Coronary artery (tissue), 2 donors: ENCODE data around the gene SNF8.
A peak's percentile ranks its signal among the peaks of the same experiment; 100 is the strongest.

ENCODE experiments used
- DNase-seq: peaks from one replicate; pipeline ENCODE4 v3.0.0-alpha.2; 2017; ENCODE audit warnings: low spot score
- H3K27ac ChIP-seq, 2 donors: fragments of 200-600 bp; sonication (generic); one replicate each; pipeline ENCODE4 v1.5.1; 2016 to 2019
- H3K4me3 ChIP-seq: fragments of 200-600 bp; sonication (generic); 2 replicates; pipeline ENCODE4 v1.5.1; 2016; ENCODE audit warnings: mild to moderate bottlenecking, moderate library complexity
- TF ChIP-seq, protein P1 (sequence below): fragments of 200-600 bp; sonication (generic); IDR thresholded peaks from one replicate; pipeline ENCODE4 v1.5.1; 2019; ENCODE audit warnings: antibody characterized with exemption

Gene SNF8

DNA sequence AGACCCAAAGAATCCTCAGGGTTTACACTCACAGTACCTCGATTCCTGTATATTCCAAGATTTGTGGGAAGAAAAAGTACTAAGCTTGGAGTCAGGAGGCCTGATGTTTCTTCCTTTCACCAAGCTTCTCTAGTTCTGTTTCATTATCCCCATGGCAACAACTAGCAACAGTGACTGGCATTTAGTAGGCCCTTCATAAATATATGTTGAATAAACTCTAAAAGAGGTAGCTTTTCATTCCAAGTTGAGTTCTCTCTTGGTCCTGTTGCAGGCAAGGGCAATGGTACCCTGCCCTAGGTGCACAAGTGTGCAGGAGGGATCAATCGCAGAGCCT is 37.0 kb downstream of the SNF8 start:
- Histone ChIP-seq H3K27ac (peak overlapping the region; percentile 83 to 94), H3K4me3 (peak overlapping the region; percentile 99)
- no peak for DNase-seq
- TF ChIP-seq, protein P1, sequence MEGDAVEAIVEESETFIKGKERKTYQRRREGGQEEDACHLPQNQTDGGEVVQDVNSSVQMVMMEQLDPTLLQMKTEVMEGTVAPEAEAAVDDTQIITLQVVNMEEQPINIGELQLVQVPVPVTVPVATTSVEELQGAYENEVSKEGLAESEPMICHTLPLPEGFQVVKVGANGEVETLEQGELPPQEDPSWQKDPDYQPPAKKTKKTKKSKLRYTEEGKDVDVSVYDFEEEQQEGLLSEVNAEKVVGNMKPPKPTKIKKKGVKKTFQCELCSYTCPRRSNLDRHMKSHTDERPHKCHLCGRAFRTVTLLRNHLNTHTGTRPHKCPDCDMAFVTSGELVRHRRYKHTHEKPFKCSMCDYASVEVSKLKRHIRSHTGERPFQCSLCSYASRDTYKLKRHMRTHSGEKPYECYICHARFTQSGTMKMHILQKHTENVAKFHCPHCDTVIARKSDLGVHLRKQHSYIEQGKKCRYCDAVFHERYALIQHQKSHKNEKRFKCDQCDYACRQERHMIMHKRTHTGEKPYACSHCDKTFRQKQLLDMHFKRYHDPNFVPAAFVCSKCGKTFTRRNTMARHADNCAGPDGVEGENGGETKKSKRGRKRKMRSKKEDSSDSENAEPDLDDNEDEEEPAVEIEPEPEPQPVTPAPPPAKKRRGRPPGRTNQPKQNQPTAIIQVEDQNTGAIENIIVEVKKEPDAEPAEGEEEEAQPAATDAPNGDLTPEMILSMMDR: no peak

- no peak for DNase-seq
- H3K4me3 ChIP-seq: no peak overlapping the region
- TF ChIP-seq, protein P1: no peak
- no peak overlapping the region for H3K27ac ChIP-seq
Observed at GRCh38 chr17:48905987-48906515, 38.6 kb downstream of the SNF8 start.

DNA sequence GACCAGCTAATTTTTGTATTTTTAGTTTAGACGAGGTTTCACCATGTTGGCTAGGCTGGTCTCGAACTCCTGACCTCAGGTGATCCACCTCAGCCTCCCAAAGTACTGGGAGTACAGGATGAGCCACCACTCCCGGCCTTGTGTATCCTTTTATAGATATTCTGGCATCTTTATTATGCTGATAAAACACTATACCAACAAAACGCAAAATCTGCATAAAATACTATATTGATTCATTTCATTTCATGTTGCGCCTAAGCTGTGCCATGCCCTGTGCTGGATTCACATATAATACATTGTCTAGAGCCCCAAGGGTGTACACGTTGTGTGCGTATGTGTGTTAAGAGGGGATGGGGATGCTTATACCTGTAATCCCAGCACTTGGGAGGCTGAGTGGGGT is 40.2 kb downstream of the SNF8 start:
- no peak overlapping the region for H3K27ac ChIP-seq
- DNase-seq: no peak
- H3K4me3 ChIP-seq: no peak overlapping the region
- TF ChIP-seq, protein P1: no peak

DNA sequence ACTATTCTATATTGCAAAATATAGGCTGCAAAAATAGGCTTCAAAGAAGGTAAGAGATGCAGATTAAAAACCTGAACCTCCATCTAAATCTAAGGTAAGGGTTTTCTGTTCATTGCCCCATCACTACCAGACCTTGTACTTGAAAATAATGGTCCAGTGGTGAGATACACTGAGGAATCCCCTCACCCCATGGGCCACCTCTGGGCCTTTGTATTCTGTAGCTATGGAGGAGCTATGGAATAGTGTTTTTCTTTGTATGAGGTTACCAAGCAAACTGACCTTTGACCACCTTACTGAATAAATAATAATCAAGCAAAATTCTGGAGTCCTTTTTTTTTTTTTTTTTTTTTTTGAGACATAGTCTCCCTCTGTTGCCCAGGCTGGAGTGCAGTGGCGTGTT is 41.2 kb downstream of the SNF8 start:
- DNase-seq: no peak
- Histone ChIP-seq H3K27ac (no peak overlapping the region), H3K4me3 (no peak overlapping the region)
- TF ChIP-seq, protein P1: no peak

- Histone ChIP-seq H3K4me3 (no peak overlapping the region), H3K27ac (no peak overlapping the region)
- TF ChIP-seq, protein P1: no peak
- no peak for DNase-seq
Observed at GRCh38 chr17:48901241-48901640, 43.4 kb downstream of the SNF8 start.

DNA sequence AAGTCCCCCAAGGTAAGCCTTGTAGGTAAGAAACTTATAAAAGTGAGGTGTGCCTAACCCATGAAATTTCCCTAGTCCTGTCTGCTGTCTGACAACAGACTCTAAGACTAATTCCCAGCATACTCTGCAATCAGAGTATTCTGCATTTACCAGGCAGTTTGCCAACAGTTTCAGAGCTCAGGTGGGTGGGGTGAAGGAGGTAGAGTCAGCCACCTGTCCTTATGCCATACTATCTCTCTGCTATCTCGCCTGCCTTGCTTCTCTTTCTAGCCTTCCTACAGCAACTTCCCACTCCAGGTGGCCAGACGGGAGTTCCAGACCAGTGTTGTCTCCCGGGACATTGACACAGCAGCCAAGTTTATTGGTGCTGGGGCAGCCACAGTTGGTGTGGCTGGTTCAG is 49.8 kb downstream of the SNF8 start:
- DNase-seq: no peak
- no peak overlapping the region for H3K27ac ChIP-seq
- TF ChIP-seq, protein P1: no peak

DNA sequence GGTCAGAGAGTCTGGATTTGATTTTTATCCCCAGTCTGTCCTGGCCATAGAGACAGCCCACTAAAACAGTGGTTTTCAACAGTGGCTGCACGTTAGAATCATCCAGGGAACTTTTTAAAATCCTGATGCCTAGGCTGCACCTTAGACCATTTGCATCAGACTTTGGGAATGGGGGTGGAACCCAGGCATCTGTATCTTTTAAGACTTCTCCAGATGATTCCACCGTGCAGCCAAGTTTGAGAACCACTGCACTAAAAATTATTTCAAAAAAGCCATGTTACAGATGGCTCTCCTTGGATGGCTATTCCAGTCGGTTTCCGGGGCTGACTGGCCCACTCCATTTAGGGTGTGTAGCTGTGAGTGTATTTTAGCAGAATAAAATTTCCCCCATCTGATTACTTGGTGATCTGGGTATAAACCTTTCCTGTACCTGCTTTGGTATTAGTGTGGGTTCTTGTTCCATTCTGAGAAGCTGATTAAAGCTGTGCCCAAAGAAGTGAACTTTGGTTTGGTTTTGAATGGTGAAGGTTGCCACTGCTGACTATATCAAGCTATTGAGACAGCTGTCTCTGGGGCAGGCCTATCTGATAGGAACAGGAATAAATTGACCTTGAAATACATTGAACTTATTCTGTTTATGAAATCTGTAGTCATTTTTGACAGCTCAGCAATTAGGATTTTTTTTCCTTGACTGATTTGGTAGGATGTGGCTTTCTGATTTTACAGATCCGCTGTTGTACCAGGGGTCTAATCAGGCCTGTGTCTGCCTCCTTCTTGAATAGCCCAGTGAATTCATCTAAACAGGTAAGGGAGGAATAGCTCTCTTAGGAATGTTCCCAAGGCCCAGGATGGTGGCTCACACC is 50.8 kb downstream of the SNF8 start:
- DNase-seq: no peak
- TF ChIP-seq, protein P1: no peak

More for the DNA sequence above, 49.8 kb downstream of the SNF8 start:
- no peak overlapping the region for H3K4me3 ChIP-seq

More for the DNA sequence above, 50.8 kb downstream of the SNF8 start:
- H3K4me3 ChIP-seq: peak overlapping the region; percentile 85
- no peak overlapping the region for H3K27ac ChIP-seq
